Muscle layer of colon (tissue), 2 donors: ENCODE measurements around the gene PCDHB16.
"Not testable (repeated sequence)": the region's sequence is repeated elsewhere in the genome, so short reads cannot be mapped to it uniquely, and the experiment has no call there.

Experiments
- H3K27ac ChIP-seq: one replicate; pipeline ENCODE4 v1.7.0; 2013; ENCODE audit warnings: low read depth, mild to moderate bottlenecking, low read length, moderate library complexity
- H3K27me3 ChIP-seq, 2 donors: one replicate each; pipeline ENCODE4 v1.7.0; 2013; ENCODE audit warnings: low read length in 2 of 2, mild to moderate bottlenecking in 2 of 2; ENCODE audit not compliant: insufficient read depth in 2 of 2, control insufficient read depth in 1 of 2
- H3K36me3 ChIP-seq: one replicate; pipeline ENCODE4 v1.7.0; 2013; ENCODE audit warnings: mild to moderate bottlenecking, low read length; ENCODE audit not compliant: insufficient read depth
- H3K4me1 ChIP-seq: one replicate; pipeline ENCODE4 v1.7.0; 2013; ENCODE audit warnings: mild to moderate bottlenecking, low read length; ENCODE audit not compliant: insufficient read depth
- H3K4me3 ChIP-seq, 2 donors: one replicate each; pipeline ENCODE4 v1.7.0; 2013; ENCODE audit warnings: low read length in 2 of 2, low read depth in 1 of 2, mild to moderate bottlenecking in 1 of 2, moderate library complexity in 1 of 2
- H3K9ac ChIP-seq: one replicate; pipeline ENCODE4 v1.7.0; 2013; ENCODE audit warnings: low read length
- H3K9me3 ChIP-seq: one replicate; pipeline ENCODE4 v1.7.0; 2013; ENCODE audit warnings: mild to moderate bottlenecking, low read length
- donor health status: abdominal sarcoma.
- donor health status: Adenocarcinoma of cecum.

Gene PCDHB16

DNA sequence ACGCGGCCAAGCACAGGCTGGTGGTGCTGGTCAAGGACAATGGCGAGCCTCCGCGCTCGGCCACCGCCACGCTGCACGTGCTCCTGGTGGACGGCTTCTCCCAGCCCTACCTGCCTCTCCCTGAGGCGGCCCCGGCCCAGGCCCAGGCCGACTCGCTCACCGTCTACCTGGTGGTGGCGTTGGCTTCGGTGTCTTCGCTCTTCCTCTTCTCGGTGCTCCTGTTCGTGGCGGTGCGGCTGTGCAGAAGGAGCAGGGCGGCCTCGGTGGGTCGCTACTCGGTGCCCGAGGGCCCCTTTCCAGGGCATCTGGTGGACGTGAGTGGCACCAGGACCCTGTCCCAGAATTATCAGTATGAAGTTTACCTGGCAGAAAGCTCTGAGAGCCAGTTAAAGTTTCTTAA, 24.3 kb upstream of the PCDHB16 start:
- H3K4me3 ChIP-seq, H3K27ac ChIP-seq, H3K27me3 ChIP-seq, H3K9ac ChIP-seq, H3K4me1 ChIP-seq, H3K36me3 ChIP-seq: not testable (repeated sequence)
- peaks cover 19% of the 10 kb centered on the region for H3K9me3 ChIP-seq

DNA sequence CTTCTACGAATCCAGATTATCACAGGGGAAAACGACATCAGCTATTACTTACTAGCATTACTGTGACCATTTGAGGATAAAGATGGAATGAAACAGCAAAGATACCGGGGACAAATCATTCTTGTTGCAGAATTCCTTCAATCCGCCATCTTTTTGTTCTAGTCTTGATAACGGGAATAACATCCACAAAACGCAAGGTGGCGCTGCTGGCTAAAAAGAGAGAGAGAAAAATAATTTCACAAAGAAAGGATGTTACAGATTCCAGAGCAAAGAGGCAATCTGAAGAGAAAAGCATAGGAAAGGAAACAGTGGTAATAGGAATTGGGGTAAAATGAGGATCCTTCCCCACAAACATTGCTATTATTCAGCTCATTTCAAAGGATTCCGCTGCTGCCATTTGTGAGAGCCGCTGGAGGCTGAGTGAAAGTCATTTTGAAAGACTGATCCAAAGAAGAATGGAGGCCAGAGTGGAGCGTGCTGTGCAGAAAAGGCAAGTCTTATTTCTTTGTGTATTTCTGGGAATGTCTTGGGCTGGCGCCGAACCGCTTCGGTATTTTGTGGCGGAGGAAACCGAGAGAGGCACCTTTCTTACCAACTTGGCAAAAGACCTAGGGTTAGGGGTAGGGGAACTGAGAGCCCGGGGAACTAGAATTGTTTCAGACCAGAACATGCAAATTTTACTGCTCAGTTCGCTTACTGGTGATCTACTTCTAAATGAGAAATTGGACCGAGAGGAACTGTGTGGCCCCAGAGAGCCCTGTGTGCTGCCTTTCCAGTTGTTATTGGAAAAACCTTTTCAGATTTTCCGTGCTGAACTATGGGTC, 9.6 kb upstream of the PCDHB16 start, which contains the start of gene PCDHB7:
TSS of gene PCDHB7 (plus strand) at position 264 of the 824 bp plus-strand sequence. CDS start at position 456, 192 bp downstream.
- Histone ChIP-seq H3K27ac (no peak within 1 kb of the TSS), H3K4me1 (no peaks in the 10 kb centered on the region), H3K27me3 (peaks cover 0 to 4% of the 10 kb centered on the region in 2 donors), H3K36me3 (no peaks in the 10 kb centered on the region), H3K4me3 (peak within 1 kb of the TSS in 1 of 2 donors; percentile 49), H3K9ac (no peak within 1 kb of the TSS), H3K9me3 (peaks cover 25% of the 10 kb centered on the region)

DNA sequence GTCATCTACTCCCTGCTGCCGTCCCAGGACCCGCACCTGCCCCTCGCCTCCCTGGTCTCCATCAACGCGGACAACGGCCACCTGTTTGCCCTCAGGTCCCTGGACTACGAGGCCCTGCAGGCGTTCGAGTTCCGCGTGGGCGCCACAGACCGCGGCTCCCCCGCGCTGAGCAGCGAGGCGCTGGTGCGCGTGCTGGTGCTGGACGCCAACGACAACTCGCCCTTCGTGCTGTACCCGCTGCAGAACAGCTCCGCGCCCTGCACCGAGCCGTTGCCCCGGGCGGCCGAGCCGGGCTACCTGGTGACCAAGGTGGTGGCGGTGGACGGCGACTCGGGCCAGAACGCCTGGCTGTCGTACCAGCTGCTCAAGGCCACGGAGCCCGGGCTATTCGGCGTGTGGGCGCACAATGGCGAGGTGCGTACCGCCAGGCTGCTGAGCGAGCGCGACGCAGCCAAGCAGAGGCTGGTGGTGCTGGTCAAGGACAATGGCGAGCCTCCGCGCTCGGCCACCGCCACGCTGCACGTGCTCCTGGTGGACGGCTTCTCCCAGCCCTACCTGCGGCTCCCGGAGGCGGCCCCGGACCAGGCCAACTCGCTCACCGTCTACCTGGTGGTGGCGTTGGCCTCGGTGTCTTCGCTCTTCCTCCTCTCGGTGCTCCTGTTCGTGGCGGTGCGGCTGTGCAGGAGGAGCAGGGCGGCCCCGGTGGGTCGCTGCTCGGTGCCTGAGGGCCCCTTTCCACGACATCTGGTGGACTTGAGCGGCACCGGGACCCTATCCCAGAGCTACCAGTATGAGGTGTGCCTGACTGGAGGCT, 7.7 kb upstream of the PCDHB16 start:
- H3K9ac ChIP-seq, H3K4me1 ChIP-seq, H3K36me3 ChIP-seq, H3K4me3 ChIP-seq, H3K27me3 ChIP-seq, H3K27ac ChIP-seq: not testable (repeated sequence)
- peaks cover 25% of the 10 kb centered on the region for H3K9me3 ChIP-seq

DNA sequence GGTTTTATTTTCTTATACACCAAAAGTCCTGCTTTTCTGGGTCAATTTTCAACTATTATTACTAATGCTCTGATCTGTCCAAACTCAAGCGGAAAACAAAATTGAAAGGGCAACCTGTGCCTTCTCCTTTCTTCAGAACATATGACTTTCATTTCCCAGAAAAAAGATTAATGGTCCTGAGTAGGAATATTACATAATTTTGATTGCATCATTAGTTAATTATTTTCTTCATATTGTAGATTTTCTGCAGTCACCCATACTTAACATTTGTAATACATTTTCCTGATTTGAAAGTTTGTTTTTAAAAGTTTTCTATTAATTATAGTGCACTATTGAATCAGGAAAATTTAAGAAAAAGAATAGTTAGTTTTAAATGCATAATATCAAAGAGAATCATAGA, 6.3 kb upstream of the PCDHB16 start:
- Histone ChIP-seq H3K4me1 (no peaks in the 10 kb centered on the region), H3K27ac (no peak overlapping the region), H3K27me3 (peaks cover 0 to 4% of the 10 kb centered on the region in 2 donors), H3K9me3 (peaks cover 25% of the 10 kb centered on the region), H3K36me3 (no peaks in the 10 kb centered on the region), H3K9ac (no peak overlapping the region), H3K4me3 (no peak overlapping the region)

DNA sequence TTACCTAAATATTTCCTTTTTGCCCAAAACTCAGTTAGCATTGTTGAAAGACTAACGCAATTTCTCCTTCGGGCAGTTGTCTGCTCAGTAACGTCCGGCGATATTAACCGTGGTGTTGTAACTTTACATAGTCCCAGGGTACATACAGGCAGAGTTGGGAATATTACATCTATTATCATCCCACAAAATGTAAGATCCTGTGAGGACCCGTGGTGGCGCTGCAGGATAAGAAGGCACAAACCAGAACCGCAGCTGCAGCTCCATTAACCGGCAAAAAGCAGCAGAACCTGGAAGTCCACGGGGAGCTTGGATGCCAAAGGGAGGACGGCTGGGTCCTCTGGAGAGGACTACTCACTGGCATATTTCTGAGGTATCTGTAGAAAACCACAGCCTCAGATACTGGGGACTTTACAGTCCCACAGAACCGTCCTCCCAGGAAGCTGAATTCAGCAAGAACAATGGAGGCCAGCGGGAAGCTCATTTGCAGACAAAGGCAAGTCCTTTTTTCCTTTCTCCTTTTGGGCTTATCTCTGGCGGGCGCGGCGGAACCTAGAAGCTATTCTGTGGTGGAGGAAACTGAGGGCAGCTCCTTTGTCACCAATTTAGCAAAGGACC, 4.5 kb upstream of the PCDHB16 start, which contains the start of gene PCDHB8:
TSS of gene PCDHB8 (plus strand) at position 214 of the 615 bp plus-strand sequence. CDS start at position 459, 245 bp downstream.
- not testable (repeated sequence) for H3K27ac ChIP-seq, H3K9ac ChIP-seq, H3K36me3 ChIP-seq, H3K4me1 ChIP-seq, H3K27me3 ChIP-seq, H3K4me3 ChIP-seq
- peaks cover 28% of the 10 kb centered on the region for H3K9me3 ChIP-seq

DNA sequence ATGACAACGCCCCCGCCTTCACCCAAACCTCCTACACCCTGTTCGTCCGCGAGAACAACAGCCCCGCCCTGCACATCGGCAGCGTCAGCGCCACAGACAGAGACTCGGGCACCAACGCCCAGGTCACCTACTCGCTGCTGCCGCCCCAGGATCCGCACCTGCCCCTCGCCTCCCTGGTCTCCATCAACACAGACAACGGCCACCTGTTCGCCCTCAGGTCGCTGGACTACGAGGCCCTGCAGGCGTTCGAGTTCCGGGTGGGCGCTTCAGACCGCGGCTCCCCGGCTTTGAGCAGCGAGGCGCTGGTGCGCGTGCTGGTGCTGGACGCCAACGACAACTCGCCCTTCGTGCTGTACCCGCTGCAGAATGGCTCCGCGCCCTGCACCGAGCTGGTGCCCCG, 2.8 kb upstream of the PCDHB16 start:
- not testable (repeated sequence) for H3K27ac ChIP-seq, H3K4me3 ChIP-seq, H3K9ac ChIP-seq, H3K27me3 ChIP-seq, H3K4me1 ChIP-seq, H3K36me3 ChIP-seq
- peaks cover 25% of the 10 kb centered on the region for H3K9me3 ChIP-seq

DNA sequence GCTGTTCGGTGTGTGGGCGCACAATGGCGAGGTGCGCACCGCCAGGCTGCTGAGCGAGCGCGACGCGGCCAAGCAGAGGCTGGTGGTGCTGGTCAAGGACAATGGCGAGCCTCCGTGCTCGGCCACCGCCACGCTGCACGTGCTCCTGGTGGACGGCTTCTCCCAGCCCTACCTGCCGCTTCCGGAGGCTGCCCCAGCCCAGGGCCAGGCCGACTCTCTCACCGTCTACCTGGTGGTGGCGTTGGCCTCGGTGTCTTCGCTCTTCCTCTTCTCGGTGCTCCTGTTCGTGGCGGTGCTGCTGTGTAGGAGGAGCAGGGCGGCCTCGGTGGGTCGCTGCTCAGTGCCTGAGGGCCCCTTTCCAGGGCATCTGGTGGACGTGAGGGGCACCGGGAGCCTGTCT, 2.3 kb upstream of the PCDHB16 start:
- not testable (repeated sequence) for H3K4me1 ChIP-seq, H3K4me3 ChIP-seq, H3K27me3 ChIP-seq, H3K9ac ChIP-seq, H3K36me3 ChIP-seq, H3K27ac ChIP-seq
- peaks cover 27% of the 10 kb centered on the region for H3K9me3 ChIP-seq

DNA sequence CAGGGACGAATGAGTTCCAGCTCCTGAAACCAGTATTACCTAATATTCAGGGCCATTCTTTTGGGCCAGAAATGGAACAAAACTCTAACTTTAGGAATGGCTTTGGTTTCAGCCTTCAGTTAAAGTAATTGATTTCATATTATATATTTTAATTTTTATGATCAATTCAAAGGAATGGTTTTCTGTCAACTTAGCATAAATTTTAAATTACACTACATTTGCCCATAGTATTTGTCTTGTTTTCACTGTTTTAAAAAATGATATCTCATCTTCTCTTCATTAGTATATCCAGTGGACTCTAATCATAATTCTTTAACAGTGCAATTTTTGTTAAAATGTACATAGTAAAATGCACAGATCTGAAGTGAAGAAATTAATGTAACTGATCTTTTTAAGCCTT, 1.9 kb upstream of the PCDHB16 start:
- Histone ChIP-seq H3K27me3 (no peaks in the 10 kb centered on the region), H3K9me3 (peaks cover 24% of the 10 kb centered on the region), H3K9ac (no peak overlapping the region), H3K4me1 (no peaks in the 10 kb centered on the region), H3K4me3 (no peak overlapping the region), H3K27ac (no peak overlapping the region), H3K36me3 (no peaks in the 10 kb centered on the region)

DNA sequence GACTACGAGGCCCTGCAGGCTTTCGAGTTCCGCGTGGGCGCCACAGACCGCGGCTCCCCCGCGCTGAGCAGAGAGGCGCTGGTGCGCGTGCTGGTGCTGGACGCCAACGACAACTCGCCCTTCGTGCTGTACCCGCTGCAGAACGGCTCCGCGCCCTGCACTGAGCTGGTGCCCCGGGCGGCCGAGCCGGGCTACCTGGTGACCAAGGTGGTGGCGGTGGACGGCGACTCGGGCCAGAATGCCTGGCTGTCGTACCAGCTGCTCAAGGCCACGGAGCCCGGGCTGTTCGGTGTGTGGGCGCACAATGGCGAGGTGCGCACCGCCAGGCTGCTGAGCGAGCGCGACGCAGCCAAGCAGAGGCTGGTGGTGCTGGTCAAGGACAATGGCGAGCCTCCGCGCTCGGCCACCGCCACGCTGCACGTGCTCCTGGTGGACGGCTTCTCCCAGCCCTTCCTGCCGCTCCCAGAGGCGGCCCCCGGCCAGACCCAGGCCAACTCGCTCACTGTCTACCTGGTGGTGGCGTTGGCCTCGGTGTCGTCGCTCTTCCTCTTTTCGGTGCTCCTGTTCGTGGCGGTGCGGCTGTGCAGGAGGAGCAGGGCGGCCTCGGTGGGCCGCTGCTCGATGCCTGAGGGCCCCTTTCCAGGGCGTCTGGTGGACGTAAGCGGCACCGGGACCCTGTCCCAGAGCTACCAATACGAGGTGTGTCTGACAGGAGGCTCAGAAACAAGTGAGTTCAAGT, 2.1 kb downstream of the PCDHB16 start:
- not testable (repeated sequence) for H3K27me3 ChIP-seq, H3K36me3 ChIP-seq
- H3K9me3 ChIP-seq, result peaks cover 24% of the 10 kb centered on the region

DNA sequence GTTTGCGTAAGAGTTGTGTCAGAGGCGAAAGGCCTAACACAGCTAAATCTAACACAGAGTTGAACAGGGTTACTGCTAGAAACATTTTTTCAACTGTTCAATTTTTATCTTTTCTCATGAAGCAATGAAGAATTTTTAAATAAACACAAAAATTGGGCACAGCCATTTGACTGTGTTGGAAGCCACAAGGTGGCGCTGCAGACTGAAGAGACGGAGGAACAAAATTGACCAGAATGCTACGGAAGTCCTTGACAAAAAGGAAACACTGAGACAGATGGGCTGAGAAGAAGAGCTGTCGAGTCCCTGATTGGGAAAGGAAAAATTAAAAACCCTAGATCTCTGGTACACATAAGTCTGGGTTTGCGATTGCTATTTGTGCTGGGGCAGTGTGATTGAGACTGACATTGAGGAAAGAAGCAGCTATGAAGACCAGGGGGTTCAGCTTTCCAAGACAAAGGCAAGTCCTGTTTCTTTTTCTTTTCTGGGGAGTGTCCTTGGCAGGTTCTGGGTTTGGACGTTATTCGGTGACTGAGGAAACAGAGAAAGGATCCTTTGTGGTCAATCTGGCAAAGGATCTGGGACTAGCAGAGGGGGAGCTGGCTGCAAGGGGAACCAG, 4.8 kb downstream of the PCDHB16 start, which contains the start of gene PCDHB9:
TSS of gene PCDHB9 (plus strand) at position 265 of the 616 bp plus-strand sequence. CDS start at position 423, 158 bp downstream.
- Histone ChIP-seq H3K9me3 (peaks cover 24% of the 10 kb centered on the region), H3K27ac (no peak within 1 kb of the TSS), H3K27me3 (no peaks in the 10 kb centered on the region), H3K9ac (no peak within 1 kb of the TSS), H3K4me3 (no peak within 1 kb of the TSS), H3K36me3 (no peaks in the 10 kb centered on the region), H3K4me1 (no peaks in the 10 kb centered on the region)

More for the DNA sequence above, 2.1 kb downstream of the PCDHB16 start:
- not testable (repeated sequence) for H3K27ac ChIP-seq, H3K4me3 ChIP-seq, H3K9ac ChIP-seq, H3K4me1 ChIP-seq
